PFSK-1 (cell line): ENCODE measurements around the gene GPC4.

Source experiments
- POLR2AphosphoS5 ChIP-seq: IDR thresholded peaks from 2 replicates; pipeline ENCODE4 v1.6.1; 2012; ENCODE audit warnings: low read depth, mild to moderate bottlenecking, control low read depth, low read length, moderate library complexity
- TAF1 ChIP-seq: IDR thresholded peaks from 2 replicates; pipeline ENCODE4 v1.6.1; 2012; ENCODE audit warnings: low read length, control low read depth, borderline replicate concordance; ENCODE audit not compliant: insufficient read depth

- TF ChIP-seq POLR2AphosphoS5 (no peak), TAF1 (no peak)
Observed at GRCh38 chrX:133330956-133331355, 84.3 kb downstream of the GPC4 start.
